ENCODE measurements around the gene ISCA2.
"Not testable (repeated sequence)": the region's sequence is repeated elsewhere in the genome, so short reads cannot be mapped to it uniquely, and the experiment has no call there.

Gene ISCA2

DNA sequence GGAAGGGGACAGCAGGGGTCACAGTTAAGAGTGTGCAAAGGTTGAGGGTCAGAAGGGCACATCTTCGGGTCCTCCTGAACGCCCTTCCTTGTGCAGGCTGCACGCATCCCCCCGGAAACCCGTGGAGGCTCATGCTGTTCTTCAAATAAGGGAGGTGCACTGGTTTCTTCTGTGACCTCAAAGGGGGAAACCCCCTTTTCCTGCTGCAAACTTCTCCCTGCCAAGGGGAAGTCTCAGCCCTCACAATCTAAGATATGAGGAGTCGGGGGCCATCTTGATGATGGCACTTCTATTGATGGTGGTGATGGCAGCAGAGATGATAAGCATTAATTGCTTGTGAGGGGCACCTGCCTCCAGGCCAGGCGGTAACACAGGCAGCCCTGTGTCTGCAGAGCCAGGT, 40.0 kb downstream of the ISCA2 start:
- Histone ChIP-seq H2AFZ (ENCODE audit: low read length) (no peak overlapping the region), H3F3A (ENCODE audit: insufficient read depth, low read length) (no peaks in the 10 kb centered on the region), H3K27ac (ENCODE audit: low read depth, low read length, poor library complexity, severe bottlenecking) (no peak overlapping the region), H3K4me1 (ENCODE audit: insufficient read depth, low read length, severe bottlenecking) (no peaks in the 10 kb centered on the region), H3K36me3 (ENCODE audit: insufficient read depth, low read length) (no peaks in the 10 kb centered on the region), H4K20me1 (ENCODE audit: insufficient read depth, low read length) (no peaks in the 10 kb centered on the region), H3K9me2 (ENCODE audit: low read depth, low read length) (no peaks in the 10 kb centered on the region), H3K79me2 (ENCODE audit: insufficient read depth, low read length) (no peaks in the 10 kb centered on the region), H3K9ac (ENCODE audit: low read length) (no peak overlapping the region), H3K4me2 (ENCODE audit: low read length) (no peak overlapping the region), H3K27me3 (ENCODE audit: insufficient read depth, low read length) (no peaks in the 10 kb centered on the region), H3K4me3 (ENCODE audit: low read depth, low read length, poor library complexity, severe bottlenecking) (no peak overlapping the region), H3K9me3 (ENCODE audit: low read length) (no peaks in the 10 kb centered on the region)
- TF ChIP-seq, protein P1, sequence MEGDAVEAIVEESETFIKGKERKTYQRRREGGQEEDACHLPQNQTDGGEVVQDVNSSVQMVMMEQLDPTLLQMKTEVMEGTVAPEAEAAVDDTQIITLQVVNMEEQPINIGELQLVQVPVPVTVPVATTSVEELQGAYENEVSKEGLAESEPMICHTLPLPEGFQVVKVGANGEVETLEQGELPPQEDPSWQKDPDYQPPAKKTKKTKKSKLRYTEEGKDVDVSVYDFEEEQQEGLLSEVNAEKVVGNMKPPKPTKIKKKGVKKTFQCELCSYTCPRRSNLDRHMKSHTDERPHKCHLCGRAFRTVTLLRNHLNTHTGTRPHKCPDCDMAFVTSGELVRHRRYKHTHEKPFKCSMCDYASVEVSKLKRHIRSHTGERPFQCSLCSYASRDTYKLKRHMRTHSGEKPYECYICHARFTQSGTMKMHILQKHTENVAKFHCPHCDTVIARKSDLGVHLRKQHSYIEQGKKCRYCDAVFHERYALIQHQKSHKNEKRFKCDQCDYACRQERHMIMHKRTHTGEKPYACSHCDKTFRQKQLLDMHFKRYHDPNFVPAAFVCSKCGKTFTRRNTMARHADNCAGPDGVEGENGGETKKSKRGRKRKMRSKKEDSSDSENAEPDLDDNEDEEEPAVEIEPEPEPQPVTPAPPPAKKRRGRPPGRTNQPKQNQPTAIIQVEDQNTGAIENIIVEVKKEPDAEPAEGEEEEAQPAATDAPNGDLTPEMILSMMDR (IDR thresholded peaks at IDR 0.05; ENCODE audit: low read length): no peak
- TF ChIP-seq EZH2 (IDR thresholded peaks at IDR 0.05; ENCODE audit: borderline replicate concordance, low read length): no peak

DNA sequence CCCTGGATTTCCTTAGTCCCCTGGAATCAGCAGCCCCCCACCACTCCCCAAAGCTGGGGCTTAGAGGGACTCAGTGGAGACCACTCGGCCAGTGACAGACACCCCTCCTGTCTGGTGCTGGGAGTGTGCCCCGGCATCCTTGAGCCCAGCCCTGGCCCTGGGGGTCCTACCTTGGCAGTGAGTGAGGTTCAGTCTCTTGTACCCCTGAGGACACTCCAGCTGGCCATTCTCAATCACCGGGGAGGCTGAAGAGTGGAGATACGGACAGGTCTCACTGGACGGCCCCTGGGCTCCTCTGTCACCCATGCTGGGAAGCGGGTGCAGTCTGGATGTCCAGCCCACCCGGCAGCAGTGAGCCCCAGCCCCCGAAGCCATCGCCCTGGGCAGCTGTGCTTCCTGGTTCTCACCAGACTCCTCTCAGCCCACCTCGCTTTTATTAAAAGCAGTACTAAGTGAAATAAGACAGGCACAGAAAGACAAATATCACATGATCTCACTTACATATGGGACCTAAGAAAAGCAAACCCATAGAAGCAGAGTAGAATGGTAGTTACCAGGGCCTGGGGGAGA, 42.3 kb downstream of the ISCA2 start:
- no peak overlapping the region for H3K4me2 ChIP-seq (ENCODE audit: low read length)
- H3K36me3 ChIP-seq (ENCODE audit: insufficient read depth, low read length): no peaks in the 10 kb centered on the region
- no peaks in the 10 kb centered on the region for H3K4me1 ChIP-seq (ENCODE audit: insufficient read depth, low read length, severe bottlenecking)
- no peaks in the 10 kb centered on the region for H3K27me3 ChIP-seq (ENCODE audit: insufficient read depth, low read length)
- H3K4me3 ChIP-seq (ENCODE audit: low read depth, low read length, poor library complexity, severe bottlenecking): no peak overlapping the region
- no peak overlapping the region for H3K9ac ChIP-seq (ENCODE audit: low read length)
- no peaks in the 10 kb centered on the region for H3F3A ChIP-seq (ENCODE audit: insufficient read depth, low read length)
- no peaks in the 10 kb centered on the region for H4K20me1 ChIP-seq (ENCODE audit: insufficient read depth, low read length)
- H3K9me3 ChIP-seq (ENCODE audit: low read length): no peaks in the 10 kb centered on the region
- H3K27ac ChIP-seq (ENCODE audit: low read depth, low read length, poor library complexity, severe bottlenecking): no peak overlapping the region
- H2AFZ ChIP-seq (ENCODE audit: low read length): no peak overlapping the region
- TF ChIP-seq, protein P1 (IDR thresholded peaks at IDR 0.05; ENCODE audit: low read length): no peak
- H3K79me2 ChIP-seq (ENCODE audit: insufficient read depth, low read length): no peaks in the 10 kb centered on the region
- no peaks in the 10 kb centered on the region for H3K9me2 ChIP-seq (ENCODE audit: low read depth, low read length)

DNA sequence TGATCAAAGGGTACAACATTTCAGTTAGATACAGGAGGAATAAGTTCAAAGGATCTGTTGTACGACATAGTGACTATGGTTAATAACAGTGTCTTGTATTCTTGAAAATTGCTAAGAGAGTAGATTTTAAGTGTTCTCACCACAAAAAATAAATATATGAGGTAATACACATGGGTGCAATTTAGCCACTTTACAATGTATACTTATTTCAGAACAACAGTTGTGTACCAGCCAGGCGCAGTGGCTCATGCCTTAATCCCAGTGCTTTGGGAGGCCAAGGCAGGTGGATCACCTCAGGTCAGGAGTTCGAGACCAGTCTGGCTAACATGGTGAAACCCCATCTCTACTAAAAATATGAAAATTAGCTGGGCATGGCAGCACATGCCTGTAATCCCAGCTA, 42.8 kb downstream of the ISCA2 start:
- not testable (repeated sequence) for H3K4me2 ChIP-seq (ENCODE audit: low read length); H3K9ac ChIP-seq (ENCODE audit: low read length); H3K4me3 ChIP-seq (ENCODE audit: low read depth, low read length, poor library complexity, severe bottlenecking); H3F3A ChIP-seq (ENCODE audit: insufficient read depth, low read length); H3K27me3 ChIP-seq (ENCODE audit: insufficient read depth, low read length); H3K4me1 ChIP-seq (ENCODE audit: insufficient read depth, low read length, severe bottlenecking); H3K9me2 ChIP-seq (ENCODE audit: low read depth, low read length); H3K79me2 ChIP-seq (ENCODE audit: insufficient read depth, low read length); H3K9me3 ChIP-seq (ENCODE audit: low read length); H4K20me1 ChIP-seq (ENCODE audit: insufficient read depth, low read length); H3K27ac ChIP-seq (ENCODE audit: low read depth, low read length, poor library complexity, severe bottlenecking); H2AFZ ChIP-seq (ENCODE audit: low read length); H3K36me3 ChIP-seq (ENCODE audit: insufficient read depth, low read length)
